Nephron progenitor cell (in vitro differentiated cells): ENCODE results near the gene ALG14.

Experiments
- DNase-seq: peaks from one replicate; pipeline ENCODE4 v3.0.0; 2021
- H3K27ac Mint-ChIP-seq: 2 replicates; pipeline ENCODE4 v1.8.0; 2021; ENCODE audit warnings: mild to moderate bottlenecking, moderate library complexity, mixed read lengths
- H3K27me3 Mint-ChIP-seq: 2 replicates; pipeline ENCODE4 v1.8.0; 2021; ENCODE audit warnings: mild to moderate bottlenecking, low read depth, mixed read lengths; ENCODE audit not compliant: poor library complexity
- H3K36me3 Mint-ChIP-seq: 2 replicates; pipeline ENCODE4 v1.8.0; 2021; ENCODE audit warnings: low read depth, mixed read lengths
- H3K4me1 Mint-ChIP-seq: 2 replicates; pipeline ENCODE4 v1.8.0; 2021; ENCODE audit warnings: mixed read lengths
- H3K4me3 Mint-ChIP-seq: 2 replicates; pipeline ENCODE4 v1.8.0; 2021; ENCODE audit warnings: mild to moderate bottlenecking, moderate library complexity, mixed read lengths
- H3K9me3 Mint-ChIP-seq: 2 replicates; pipeline ENCODE4 v1.8.0; 2021; ENCODE audit warnings: mild to moderate bottlenecking, moderate library complexity, mixed read lengths
- CTCF ChIP-seq: fragments of 200-600 bp; sonication (generic); IDR thresholded peaks from 2 replicates; pipeline ENCODE4 v1.5.0; 2021; ENCODE audit warnings: antibody characterized with exemption

ALG14 gene

GRCh38 chr1:94955767-94956632 lies 116.8 kb downstream of the ALG14 start:
- no peak for DNase-seq
- Mint-ChIP-seq H3K4me1 (peaks cover 41% of the 10 kb centered on the region), H3K4me3 (no peak overlapping the region), H3K36me3 (peaks cover 6% of the 10 kb centered on the region), H3K9me3 (peaks cover 4% of the 10 kb centered on the region), H3K27ac (no peak overlapping the region), H3K27me3 (peaks cover 6% of the 10 kb centered on the region)
- no peak for TF ChIP-seq CTCF

GRCh38 chr1:94954263-94955220 lies 118.2 kb downstream of the ALG14 start:
- TF ChIP-seq CTCF, result no peak
- H3K27ac Mint-ChIP-seq, result peak overlapping the region; percentile 58

GRCh38 chr1:94953746-94954145 lies 119.0 kb downstream of the ALG14 start:
- TF ChIP-seq CTCF, result no peak
- no peak for DNase-seq
- H3K9me3 Mint-ChIP-seq, result peaks cover 7% of the 10 kb centered on the region
- peaks cover 6% of the 10 kb centered on the region for H3K27me3 Mint-ChIP-seq
- H3K4me1 Mint-ChIP-seq, result peaks cover 31% of the 10 kb centered on the region
- no peak overlapping the region for H3K4me3 Mint-ChIP-seq
- no peak overlapping the region for H3K27ac Mint-ChIP-seq
- peaks cover 11% of the 10 kb centered on the region for H3K36me3 Mint-ChIP-seq

More at GRCh38 chr1:94954263-94955220, 118.2 kb downstream of the ALG14 start:
- Mint-ChIP-seq H3K4me3 (peak overlapping the region; percentile 0), H3K9me3 (peaks cover 7% of the 10 kb centered on the region), H3K27me3 (peaks cover 6% of the 10 kb centered on the region), H3K4me1 (peaks cover 31% of the 10 kb centered on the region), H3K36me3 (peaks cover 9% of the 10 kb centered on the region)
- peak; percentile 26 for DNase-seq

GRCh38 chr1:94953107-94953506 lies 119.6 kb downstream of the ALG14 start:
- Mint-ChIP-seq H3K36me3 (peaks cover 14% of the 10 kb centered on the region), H3K27me3 (peaks cover 6% of the 10 kb centered on the region), H3K9me3 (peaks cover 7% of the 10 kb centered on the region), H3K4me3 (no peak overlapping the region), H3K4me1 (peaks cover 31% of the 10 kb centered on the region), H3K27ac (no peak overlapping the region)
- no peak for DNase-seq
- no peak for TF ChIP-seq CTCF

GRCh38 chr1:94952539-94952938 lies 120.2 kb downstream of the ALG14 start:
- Mint-ChIP-seq H3K4me1 (peaks cover 31% of the 10 kb centered on the region), H3K27me3 (peaks cover 6% of the 10 kb centered on the region)

More at GRCh38 chr1:94952539-94952938, 120.2 kb downstream of the ALG14 start:
- Mint-ChIP-seq H3K4me3 (no peak overlapping the region), H3K27ac (no peak overlapping the region), H3K36me3 (peaks cover 14% of the 10 kb centered on the region), H3K9me3 (peaks cover 7% of the 10 kb centered on the region)
- TF ChIP-seq CTCF, result no peak
- no peak for DNase-seq
